Activated naive CD4-positive, alpha-beta T cell treated with anti-CD3 and anti-CD28 coated beads, Interleukin-2, amount 50 U/mL, for 24 hours (primary cell): Measurements from ENCODE around the gene SNX10.
A peak's percentile ranks its signal among the peaks of the same experiment; 100 is the strongest.
"Not testable (repeated sequence)": the region's sequence is repeated elsewhere in the genome, so short reads cannot be mapped to it uniquely, and the experiment has no call there.

Experiments
- H3K27ac Mint-ChIP-seq: one replicate; pipeline ENCODE4 v1.8.0; 2021; ENCODE audit warnings: mild to moderate bottlenecking, mixed read lengths
- H3K27me3 Mint-ChIP-seq: one replicate; pipeline ENCODE4 v1.8.0; 2021; ENCODE audit warnings: mixed read lengths
- H3K36me3 Mint-ChIP-seq: one replicate; pipeline ENCODE4 v1.8.0; 2021; ENCODE audit warnings: mixed read lengths
- H3K4me1 Mint-ChIP-seq: one replicate; pipeline ENCODE4 v1.8.0; 2021; ENCODE audit warnings: mixed read lengths
- H3K4me3 Mint-ChIP-seq: one replicate; pipeline ENCODE4 v1.8.0; 2021; ENCODE audit warnings: mild to moderate bottlenecking, mixed read lengths
- H3K9me3 Mint-ChIP-seq: one replicate; pipeline ENCODE4 v1.8.0; 2021; ENCODE audit warnings: mixed read lengths

SNX10 gene

GRCh38 chr7:26291699-26292538, at the start of gene SNX10:
TSS of gene SNX10 (plus strand) at chr7:26291862. CDS start at chr7:26346443, 54,581 bp downstream.
- H3K4me3 Mint-ChIP-seq, result peak within 1 kb of the TSS; percentile 91

GRCh38 chr7:26245150-26245549, 46.5 kb upstream of the SNX10 start:
- Mint-ChIP-seq H3K9me3 (no peaks in the 10 kb centered on the region), H3K4me3 (no peak overlapping the region), H3K27me3 (no peaks in the 10 kb centered on the region), H3K36me3 (no peaks in the 10 kb centered on the region), H3K27ac (no peak overlapping the region), H3K4me1 (peaks cover 2% of the 10 kb centered on the region)

More at GRCh38 chr7:26291699-26292538, at the start of gene SNX10:
- peak within 1 kb of the TSS; percentile 87 for H3K27ac Mint-ChIP-seq
- H3K9me3 Mint-ChIP-seq, result no peaks in the 10 kb centered on the region
- no peaks in the 10 kb centered on the region for H3K27me3 Mint-ChIP-seq
- peaks cover 38% of the 10 kb centered on the region for H3K4me1 Mint-ChIP-seq
- no peaks in the 10 kb centered on the region for H3K36me3 Mint-ChIP-seq

- H3K27ac Mint-ChIP-seq, result no peak overlapping the region
- no peak overlapping the region for H3K4me3 Mint-ChIP-seq
- H3K36me3 Mint-ChIP-seq, result no peaks in the 10 kb centered on the region
- H3K9me3 Mint-ChIP-seq, result no peaks in the 10 kb centered on the region
- no peaks in the 10 kb centered on the region for H3K27me3 Mint-ChIP-seq
- H3K4me1 Mint-ChIP-seq, result peaks cover 3% of the 10 kb centered on the region
These were observed 41.4 kb upstream of the SNX10 start for GRCh38 chr7:26250239-26250638.

GRCh38 chr7:26261866-26262265, 29.8 kb upstream of the SNX10 start:
- not testable (repeated sequence) for H3K27ac Mint-ChIP-seq, H3K4me1 Mint-ChIP-seq, H3K27me3 Mint-ChIP-seq, H3K36me3 Mint-ChIP-seq, H3K9me3 Mint-ChIP-seq, H3K4me3 Mint-ChIP-seq

GRCh38 chr7:26265065-26265464, 26.6 kb upstream of the SNX10 start:
- no peaks in the 10 kb centered on the region for H3K9me3 Mint-ChIP-seq
- no peak overlapping the region for H3K27ac Mint-ChIP-seq
- H3K27me3 Mint-ChIP-seq, result peaks cover 2% of the 10 kb centered on the region
- no peak overlapping the region for H3K4me3 Mint-ChIP-seq
- H3K4me1 Mint-ChIP-seq, result no peaks in the 10 kb centered on the region
- H3K36me3 Mint-ChIP-seq, result no peaks in the 10 kb centered on the region

GRCh38 chr7:26265499-26266075, 26.1 kb upstream of the SNX10 start:
- Mint-ChIP-seq H3K27ac (no peak overlapping the region), H3K4me1 (no peaks in the 10 kb centered on the region), H3K27me3 (peaks cover 2% of the 10 kb centered on the region), H3K36me3 (no peaks in the 10 kb centered on the region), H3K9me3 (no peaks in the 10 kb centered on the region), H3K4me3 (no peak overlapping the region)

- no peaks in the 10 kb centered on the region for H3K4me1 Mint-ChIP-seq
- no peak overlapping the region for H3K27ac Mint-ChIP-seq
- no peak overlapping the region for H3K4me3 Mint-ChIP-seq
- peaks cover 2% of the 10 kb centered on the region for H3K27me3 Mint-ChIP-seq
- no peaks in the 10 kb centered on the region for H3K36me3 Mint-ChIP-seq
- H3K9me3 Mint-ChIP-seq, result no peaks in the 10 kb centered on the region
These were observed 24.0 kb upstream of the SNX10 start for GRCh38 chr7:26267601-26268166.

GRCh38 chr7:26275213-26275612, 16.4 kb upstream of the SNX10 start:
- H3K27ac Mint-ChIP-seq, result no peak overlapping the region
- H3K27me3 Mint-ChIP-seq, result no peaks in the 10 kb centered on the region
- H3K4me1 Mint-ChIP-seq, result peaks cover 6% of the 10 kb centered on the region
- H3K4me3 Mint-ChIP-seq, result no peak overlapping the region
- no peaks in the 10 kb centered on the region for H3K9me3 Mint-ChIP-seq
- no peaks in the 10 kb centered on the region for H3K36me3 Mint-ChIP-seq

GRCh38 chr7:26278770-26279169, 12.9 kb upstream of the SNX10 start:
- H3K4me3 Mint-ChIP-seq, result no peak overlapping the region
- no peak overlapping the region for H3K27ac Mint-ChIP-seq
- no peaks in the 10 kb centered on the region for H3K27me3 Mint-ChIP-seq
- H3K4me1 Mint-ChIP-seq, result peaks cover 6% of the 10 kb centered on the region
- no peaks in the 10 kb centered on the region for H3K9me3 Mint-ChIP-seq
- no peaks in the 10 kb centered on the region for H3K36me3 Mint-ChIP-seq

GRCh38 chr7:26279405-26279804, 12.3 kb upstream of the SNX10 start:
- Mint-ChIP-seq H3K4me3 (no peak overlapping the region), H3K9me3 (no peaks in the 10 kb centered on the region), H3K4me1 (peaks cover 6% of the 10 kb centered on the region), H3K36me3 (no peaks in the 10 kb centered on the region), H3K27me3 (no peaks in the 10 kb centered on the region), H3K27ac (peak overlapping the region; percentile 25)

GRCh38 chr7:26280097-26280496, 11.6 kb upstream of the SNX10 start:
- H3K36me3 Mint-ChIP-seq, result no peaks in the 10 kb centered on the region

GRCh38 chr7:26280723-26281122, 10.9 kb upstream of the SNX10 start:
- H3K36me3 Mint-ChIP-seq, result no peaks in the 10 kb centered on the region
- H3K9me3 Mint-ChIP-seq, result no peaks in the 10 kb centered on the region
- H3K4me1 Mint-ChIP-seq, result peaks cover 6% of the 10 kb centered on the region
- H3K27me3 Mint-ChIP-seq, result no peaks in the 10 kb centered on the region
- no peak overlapping the region for H3K4me3 Mint-ChIP-seq
- H3K27ac Mint-ChIP-seq, result no peak overlapping the region

More at GRCh38 chr7:26280097-26280496, 11.6 kb upstream of the SNX10 start:
- H3K27ac Mint-ChIP-seq, result no peak overlapping the region
- no peaks in the 10 kb centered on the region for H3K27me3 Mint-ChIP-seq
- peaks cover 6% of the 10 kb centered on the region for H3K4me1 Mint-ChIP-seq
- no peak overlapping the region for H3K4me3 Mint-ChIP-seq
- no peaks in the 10 kb centered on the region for H3K9me3 Mint-ChIP-seq

- no peak overlapping the region for H3K27ac Mint-ChIP-seq
- H3K36me3 Mint-ChIP-seq, result no peaks in the 10 kb centered on the region
- no peaks in the 10 kb centered on the region for H3K9me3 Mint-ChIP-seq
These were observed 7.2 kb upstream of the SNX10 start for GRCh38 chr7:26284477-26284876.

GRCh38 chr7:26284995-26285632, 6.5 kb upstream of the SNX10 start:
- no peaks in the 10 kb centered on the region for H3K36me3 Mint-ChIP-seq
- H3K4me1 Mint-ChIP-seq, result no peaks in the 10 kb centered on the region
- H3K9me3 Mint-ChIP-seq, result no peaks in the 10 kb centered on the region
- no peak overlapping the region for H3K4me3 Mint-ChIP-seq
- H3K27ac Mint-ChIP-seq, result no peak overlapping the region
- no peaks in the 10 kb centered on the region for H3K27me3 Mint-ChIP-seq

More at GRCh38 chr7:26284477-26284876, 7.2 kb upstream of the SNX10 start:
- H3K27me3 Mint-ChIP-seq, result no peaks in the 10 kb centered on the region
- no peak overlapping the region for H3K4me3 Mint-ChIP-seq
- H3K4me1 Mint-ChIP-seq, result peaks cover 5% of the 10 kb centered on the region

GRCh38 chr7:26286157-26286556, 5.5 kb upstream of the SNX10 start:
- no peaks in the 10 kb centered on the region for H3K27me3 Mint-ChIP-seq
- H3K9me3 Mint-ChIP-seq, result no peaks in the 10 kb centered on the region
- H3K27ac Mint-ChIP-seq, result no peak overlapping the region
- H3K4me3 Mint-ChIP-seq, result no peak overlapping the region
- no peaks in the 10 kb centered on the region for H3K36me3 Mint-ChIP-seq
- no peaks in the 10 kb centered on the region for H3K4me1 Mint-ChIP-seq

- not testable (repeated sequence) for H3K4me3 Mint-ChIP-seq
- H3K4me1 Mint-ChIP-seq, result peaks cover 14% of the 10 kb centered on the region
These were observed 3.5 kb upstream of the SNX10 start for GRCh38 chr7:26288126-26288525.

More at GRCh38 chr7:26288126-26288525, 3.5 kb upstream of the SNX10 start:
- H3K27ac Mint-ChIP-seq, H3K36me3 Mint-ChIP-seq, H3K9me3 Mint-ChIP-seq, H3K27me3 Mint-ChIP-seq: not testable (repeated sequence)
